Myocyte (in vitro differentiated cells): ENCODE measurements around the gene NPY4R2. TPM values are rescaled to one million over a fixed set of nuclear protein-coding genes. Genes with fewer than 3 reads are reported as not detected.

ENCODE experiments used
- total RNA-seq: library from RNA; depleted of rRNA; stranded (reverse); fragments of >200 nt; gene quantifications from 2 replicates; pipeline ENCODE4 v1.2.3, GENCODE V29; 2014

The NPY4R2 gene
- total RNA-seq, 1 donor from 2014 or later = not detected

Other genes with a start within 250 kb of the NPY4R2 start
- gene SYT15B, start 155.1 kb upstream of the NPY4R2 start, total RNA-seq = not detected in 2 replicates
- gene FAM25C, start 81.1 kb downstream of the NPY4R2 start, total RNA-seq = not detected in 2 replicates